ENCODE measurements around the gene SDR42E1.

DNA sequence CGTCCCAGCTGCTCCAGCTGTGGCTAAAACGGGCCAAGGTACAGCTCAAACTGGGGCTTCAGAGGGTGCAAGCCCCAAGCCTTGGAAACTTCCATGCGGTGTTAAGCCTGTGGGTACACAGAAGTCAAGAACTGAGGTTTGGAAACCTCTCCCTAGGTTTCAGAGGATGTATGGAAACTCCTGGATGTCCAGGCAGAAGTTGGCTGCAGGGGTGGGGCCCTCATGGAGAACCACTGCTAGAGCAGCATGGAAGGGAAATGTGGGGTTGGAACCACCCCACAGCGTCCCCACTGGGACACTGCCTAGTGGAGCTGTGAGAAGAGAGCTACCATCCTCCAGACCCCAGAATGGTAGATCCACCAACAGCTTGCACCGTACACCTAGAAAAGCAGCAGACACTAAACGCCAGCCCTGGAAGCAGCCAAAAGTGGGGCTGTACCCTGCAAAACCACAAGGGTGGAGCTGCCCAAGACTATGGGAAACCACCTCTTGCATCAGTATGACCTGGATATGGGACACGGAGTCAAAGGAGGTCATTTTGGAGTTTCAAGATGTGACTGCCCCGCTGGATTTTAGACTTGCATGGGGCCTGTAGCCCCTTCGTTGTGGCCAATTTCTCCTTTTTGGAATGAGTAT is 2.2 kb downstream of the SDR42E1 start:
- TF ChIP-seq, protein P1, sequence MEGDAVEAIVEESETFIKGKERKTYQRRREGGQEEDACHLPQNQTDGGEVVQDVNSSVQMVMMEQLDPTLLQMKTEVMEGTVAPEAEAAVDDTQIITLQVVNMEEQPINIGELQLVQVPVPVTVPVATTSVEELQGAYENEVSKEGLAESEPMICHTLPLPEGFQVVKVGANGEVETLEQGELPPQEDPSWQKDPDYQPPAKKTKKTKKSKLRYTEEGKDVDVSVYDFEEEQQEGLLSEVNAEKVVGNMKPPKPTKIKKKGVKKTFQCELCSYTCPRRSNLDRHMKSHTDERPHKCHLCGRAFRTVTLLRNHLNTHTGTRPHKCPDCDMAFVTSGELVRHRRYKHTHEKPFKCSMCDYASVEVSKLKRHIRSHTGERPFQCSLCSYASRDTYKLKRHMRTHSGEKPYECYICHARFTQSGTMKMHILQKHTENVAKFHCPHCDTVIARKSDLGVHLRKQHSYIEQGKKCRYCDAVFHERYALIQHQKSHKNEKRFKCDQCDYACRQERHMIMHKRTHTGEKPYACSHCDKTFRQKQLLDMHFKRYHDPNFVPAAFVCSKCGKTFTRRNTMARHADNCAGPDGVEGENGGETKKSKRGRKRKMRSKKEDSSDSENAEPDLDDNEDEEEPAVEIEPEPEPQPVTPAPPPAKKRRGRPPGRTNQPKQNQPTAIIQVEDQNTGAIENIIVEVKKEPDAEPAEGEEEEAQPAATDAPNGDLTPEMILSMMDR (optimal IDR thresholded peaks at IDR 0.05 in 1 of 3, IDR thresholded peaks at IDR 0.05 in 1 of 3, conservative IDR thresholded peaks at IDR 0.05 in 1 of 3; ENCODE audit: extremely low read depth in 1 of 3, insufficient read depth in 2 of 3, low read length in 3 of 3), result no peak
- no peak for TF ChIP-seq EZH2 (IDR thresholded peaks at IDR 0.05; ENCODE audit: low read length)

All from keratinocyte (primary cell).